Measurements from ENCODE around the gene KCNG4. TPM values are rescaled to one million over a fixed set of nuclear protein-coding genes. Genes with fewer than 3 reads are reported as not detected.

The KCNG4 gene
- total and polyA plus RNA-seq, 2 of the 8 experiments (the other 6 are each of a cell fraction or from before 2014, with no cell fraction given) = not detected

GRCh38 chr16:84183911-84184591, 55.8 kb downstream of the KCNG4 start:
- Histone ChIP-seq H3K23me2 (ENCODE audit: low read depth, low read length) (peaks cover 4% of the 10 kb centered on the region; the same call in 1 of the 2 replicates), H3K56ac (replicated peaks; ENCODE audit: insufficient read length, low read depth, low read length) (no peak overlapping the region), H3K79me1 (ENCODE audit: low read depth, low read length) (peaks cover 12% of the 10 kb centered on the region)

More at GRCh38 chr16:84183911-84184591, 55.8 kb downstream of the KCNG4 start:
- Histone ChIP-seq H3K27ac (ENCODE audit: low read depth, low read length) (no peak overlapping the region), H3K27me3 (replicated peaks in 1 of 4; ENCODE audit: control insufficient read depth in 3 of 4, extremely low read depth in 1 of 4, insufficient read depth in 3 of 4, low read length in 3 of 4) (no peaks in the 10 kb centered on the region), H3K14ac (ENCODE audit: insufficient read length) (no peak overlapping the region), H3K79me2 (ENCODE audit: control insufficient read depth in 1 of 2, insufficient read depth in 2 of 2, low read length in 2 of 2) (peaks cover 0 to 29% of the 10 kb centered on the region in 2 experiments; a peak in 2 of 4 replicates), H2BK5ac (ENCODE audit: low read depth, low read length) (no peak overlapping the region), H3K4me2 (ENCODE audit: insufficient read depth in 1 of 2, low read depth in 2 of 2, low read length in 2 of 2) (no peak overlapping the region), H4K20me1 (replicated peaks in 1 of 2; ENCODE audit: control insufficient read depth in 1 of 2, insufficient read depth in 2 of 2, low read length in 2 of 2) (peaks cover 9 to 14% of the 10 kb centered on the region in 2 experiments), H2BK120ac (replicated peaks; ENCODE audit: low read depth, low read length) (no peak overlapping the region), H3K36me3 (ENCODE audit: control insufficient read depth in 2 of 4, insufficient read depth in 4 of 4, low read length in 3 of 4) (peaks cover 6 to 45% (median 26%) of the 10 kb centered on the region in 4 experiments), H2BK12ac (ENCODE audit: low read depth, low read length) (no peak overlapping the region), H4K5ac (ENCODE audit: insufficient read length, low read depth, low read length) (no peak overlapping the region), H4K91ac (replicated peaks; ENCODE audit: insufficient read length, low read length) (no peak overlapping the region), H3K4me3 (ENCODE audit: extremely low read depth in 1 of 4, insufficient read depth in 2 of 4, low read depth in 3 of 4, low read length in 4 of 4) (no peak overlapping the region), H3K23ac (ENCODE audit: insufficient read length) (no peak overlapping the region), H2BK20ac (ENCODE audit: low read length) (no peak overlapping the region), H3K18ac (ENCODE audit: extremely low read depth, low read length) (no peak overlapping the region), H3K4ac (replicated peaks; ENCODE audit: insufficient read length, low read depth, low read length) (no peak overlapping the region), H2AK5ac (ENCODE audit: low read depth, low read length) (no peak overlapping the region), H2AFZ (ENCODE audit: low read length) (no peak overlapping the region), H3K9me3 (ENCODE audit: insufficient read depth in 2 of 2, low read depth in 1 of 2, low read length in 1 of 2) (no peaks in the 10 kb centered on the region), H3K9ac (replicated peaks in 1 of 4; ENCODE audit: extremely low read depth in 1 of 4, low read depth in 3 of 4, low read length in 3 of 4) (no peak overlapping the region), H2BK15ac (ENCODE audit: low read length) (no peak overlapping the region), H3K4me1 (replicated peaks in 1 of 4; ENCODE audit: control insufficient read depth in 3 of 4, insufficient read depth in 4 of 4, low read length in 3 of 4) (peaks cover 0 to 2% (median 0%) of the 10 kb centered on the region in 4 experiments; a peak in 2 of 7 replicates), H4K8ac (ENCODE audit: extremely low read depth, insufficient read depth, low read length) (no peak overlapping the region)
- ChIA-PET POLR2A (ENCODE audit: partially characterized antibody) (interaction anchor here (1.8 kb wide), 1 partner anchor 9 kb away, joined by 6 read pairs; no protein-coding TSS in a partner anchor), CTCF (ENCODE audit: partially characterized antibody) (interaction anchor here (0.6 to 6.9 kb wide), 7 partner anchors 8 to 300 kb away, joined by 3 to 54 read pairs (median 6); no protein-coding TSS in a partner anchor)
- no peak for DNase-seq (ENCODE audit: low read depth in 1 of 2, low spot score in 2 of 2)
- TF ChIP-seq KDM5A (IDR thresholded peaks at IDR 0.05; ENCODE audit: low read length) = no peak
- TF ChIP-seq KDM4A (IDR thresholded peaks at IDR 0.05; ENCODE audit: low read depth, low read length, severe bottlenecking) = no peak
- peak in 2 of 3 experiments; percentile 24 to 27; a peak in 2 of 4 replicates for TF ChIP-seq CTCF (IDR thresholded peaks at IDR 0.05; ENCODE audit: control extremely low read depth in 1 of 3, insufficient read depth in 1 of 3, low read depth in 1 of 3, low read length in 3 of 3)
- peak; percentile 28 to 50 for TF ChIP-seq RAD21 (IDR thresholded peaks at IDR 0.05 in 1 of 2, conservative IDR thresholded peaks at IDR 0.05 in 1 of 2; ENCODE audit: low read depth in 2 of 2, low read length in 2 of 2)
- TF ChIP-seq TAF7 (optimal IDR thresholded peaks at IDR 0.05; ENCODE audit: borderline replicate concordance, low read depth, low read length) = no peak
- 86% methylated on average over 11 of the region's 11 CpGs; no CpG with 5 or more reads in 1 of the 2 experiments for WGBS, 2 experiments (ENCODE audit: extremely low coverage in 1 of 2, insufficient coverage in 1 of 2, insufficient read length in 1 of 2, insufficient replicate concordance in 2 of 2, low coverage in 1 of 2, low lambda C conversion rate in 2 of 2, missing lambda C conversion rate in 1 of 2)
- FAIRE-seq = no peak

All from H1 (cell line).